Gastroesophageal sphincter (tissue), 4 donors: ENCODE results near the gene TRAM2. TPM values are rescaled to one million over a fixed set of nuclear protein-coding genes. Genes with fewer than 3 reads are reported as not detected.

Source experiments
- ATAC-seq: fragments of 150-250 bp; one replicate; pipeline ENCODE4 v1.9.1; 2016; ENCODE audit warnings: mild to moderate bottlenecking, moderate library complexity
- H3K27ac ChIP-seq, 4 donors: fragments of 200-600 bp; sonication (generic) in 3 of 4; 1 replicate in 3 of 4; 2 replicates in 1 of 4; pipeline ENCODE4 v1.5.1; 2016 to 2019
- H3K27me3 ChIP-seq: fragments of 200-600 bp; sonication (generic); one replicate; pipeline ENCODE4 v1.5.1; 2019
- H3K36me3 ChIP-seq, 2 donors: fragments of 200-600 bp; sonication (generic); one replicate each; pipeline ENCODE4 v1.5.1; 2019; ENCODE audit warnings: control low read depth in 1 of 2
- H3K4me1 ChIP-seq, 3 donors: fragments of 200-600 bp; sonication (generic); 1 replicate in 2 of 3; 2 replicates in 1 of 3; pipeline ENCODE4 v1.5.1; 2016 to 2019; ENCODE audit warnings: control low read depth in 2 of 3
- H3K4me3 ChIP-seq, 2 donors: fragments of 200-600 bp; sonication (generic); one replicate each; pipeline ENCODE4 v1.5.1; 2019; ENCODE audit warnings: mild to moderate bottlenecking in 1 of 2, moderate library complexity in 1 of 2
- H3K9me3 ChIP-seq, 3 donors: fragments of 200-600 bp; sonication (generic); one replicate each; pipeline ENCODE4 v1.5.1; 2017 to 2019; ENCODE audit warnings: control low read depth in 2 of 3
- CTCF ChIP-seq, 4 experiments: fragments of 200-600 bp in 2 of 4; fragments of 450-650 bp in 2 of 4; sonication (generic) in 1 of 4; IDR thresholded peaks; one replicate each; pipeline ENCODE4 v1.5.1; 2017 to 2019; ENCODE audit warnings: antibody characterized with exemption in 4 of 4, mild to moderate bottlenecking in 2 of 4, moderate library complexity in 2 of 4
- EP300 ChIP-seq: sonication (generic); formaldehyde crosslinking; IDR thresholded peaks from one replicate; pipeline ENCODE4 v1.6.1; 2017; ENCODE audit warnings: antibody characterized with exemption, mild to moderate bottlenecking
- POLR2A ChIP-seq, 2 donors: fragments of 450-650 bp; IDR thresholded peaks; one replicate each; pipeline ENCODE4 v1.6.1; 2017; ENCODE audit warnings: antibody characterized with exemption in 2 of 2, mild to moderate bottlenecking in 2 of 2, moderate library complexity in 1 of 2
- POLR2AphosphoS5 ChIP-seq: sonication (generic); formaldehyde crosslinking; IDR thresholded peaks from one replicate; pipeline ENCODE4 v1.6.1; 2017; ENCODE audit warnings: antibody characterized with exemption
- WGBS, 2 donors: methylation state at CpG; one replicate each; pipeline ENCODE4 v1.1.5; 2018; ENCODE audit warnings: low coverage in 1 of 2; 5-methylcytosine and 5-hydroxymethylcytosine counted together
- total RNA-seq, 4 donors: library from RNA; depleted of rRNA; stranded (reverse); fragments of >200 nt; gene quantifications; one replicate each; pipeline ENCODE4 v1.1.0, GENCODE V29; 2016

The TRAM2 gene
- total RNA-seq, 4 donors from 2014 or later, result 16.7 to 34.2 (median 25.0) TPM

GRCh38 chr6:52544602-52545405 lies 32.1 kb downstream of the TRAM2 start:
- 65 to 71% methylated on average over 7 to 8 of the region's 9 CpGs for WGBS, 2 donors
- Histone ChIP-seq H3K9me3 (no peaks in the 10 kb centered on the region), H3K27ac (peak overlapping the region in 3 of 4 donors; percentile 62 to 67 (median 63)), H3K36me3 (no peaks in the 10 kb centered on the region), H3K4me1 (peaks cover 12 to 99% (median 62%) of the 10 kb centered on the region in 3 donors), H3K27me3 (no peaks in the 10 kb centered on the region), H3K4me3 (no peak overlapping the region)
- no peak for ATAC-seq
- TF ChIP-seq POLR2A (IDR thresholded peaks at IDR 0.05), result no peak

- Histone ChIP-seq H3K4me3 (no peak overlapping the region), H3K27ac (peak overlapping the region in 3 of 4 donors; percentile 62 to 67 (median 63)), H3K36me3 (no peaks in the 10 kb centered on the region), H3K4me1 (peaks cover 12 to 100% (median 63%) of the 10 kb centered on the region in 3 donors), H3K27me3 (no peaks in the 10 kb centered on the region), H3K9me3 (no peaks in the 10 kb centered on the region)
- TF ChIP-seq EP300, result no peak
- TF ChIP-seq POLR2AphosphoS5, result no peak
- TF ChIP-seq CTCF (IDR thresholded peaks at IDR 0.05), result no peak
- TF ChIP-seq POLR2A (IDR thresholded peaks at IDR 0.05), result no peak
- no peak for ATAC-seq
- 71 to 79% methylated on average over 4 to 7 of the region's 10 CpGs for WGBS, 2 donors
These were observed 32.9 kb downstream of the TRAM2 start for GRCh38 chr6:52543729-52544601.

GRCh38 chr6:52543262-52543661 lies 33.6 kb downstream of the TRAM2 start:
- 40 to 62% methylated on average over 1 of the region's 1 CpG for WGBS, 2 donors
- no peak for ATAC-seq
- no peaks in the 10 kb centered on the region for H3K36me3 ChIP-seq
- peak; percentile 49 for TF ChIP-seq POLR2AphosphoS5
- TF ChIP-seq POLR2A (IDR thresholded peaks at IDR 0.05), result no peak
- no peaks in the 10 kb centered on the region for H3K27me3 ChIP-seq
- peaks cover 12 to 100% (median 68%) of the 10 kb centered on the region in 3 donors for H3K4me1 ChIP-seq
- H3K27ac ChIP-seq, result peak overlapping the region in 2 of 4 donors; percentile 63 to 67
- H3K9me3 ChIP-seq, result no peaks in the 10 kb centered on the region
- no peak overlapping the region for H3K4me3 ChIP-seq

GRCh38 chr6:52541135-52541534 lies 35.7 kb downstream of the TRAM2 start:
- Histone ChIP-seq H3K4me1 (peaks cover 12 to 100% (median 69%) of the 10 kb centered on the region in 3 donors), H3K36me3 (no peaks in the 10 kb centered on the region), H3K27me3 (no peaks in the 10 kb centered on the region), H3K4me3 (no peak overlapping the region), H3K27ac (peak overlapping the region in 3 of 4 donors; percentile 33 to 51 (median 46)), H3K9me3 (no peaks in the 10 kb centered on the region)
- TF ChIP-seq POLR2AphosphoS5 (no peak), POLR2A (IDR thresholded peaks at IDR 0.05) (no peak), EP300 (no peak), CTCF (IDR thresholded peaks at IDR 0.05) (no peak)
- ATAC-seq, result no peak
- 74 to 78% methylated on average over 4 to 6 of the region's 6 CpGs for WGBS, 2 donors

- H3K9me3 ChIP-seq, result no peaks in the 10 kb centered on the region
- ATAC-seq, result no peak
- WGBS, 2 donors, result 62% methylated on average over 3 of the region's 3 CpGs; no CpG with 5 or more reads in 1 of the 2 donors
- no peak overlapping the region for H3K4me3 ChIP-seq
- no peaks in the 10 kb centered on the region for H3K27me3 ChIP-seq
- peaks cover 12 to 96% (median 63%) of the 10 kb centered on the region in 3 donors for H3K4me1 ChIP-seq
- H3K27ac ChIP-seq, result peak overlapping the region in 3 of 4 donors; percentile 33 to 51 (median 46)
- peaks cover 0 to 3% of the 10 kb centered on the region in 2 donors for H3K36me3 ChIP-seq
- TF ChIP-seq POLR2AphosphoS5 (no peak), POLR2A (IDR thresholded peaks at IDR 0.05) (no peak), EP300 (no peak), CTCF (IDR thresholded peaks at IDR 0.05) (no peak)
These were observed 36.5 kb downstream of the TRAM2 start for GRCh38 chr6:52540286-52540902.
